ENCODE results near the gene CCDC93.

CCDC93 gene

DNA sequence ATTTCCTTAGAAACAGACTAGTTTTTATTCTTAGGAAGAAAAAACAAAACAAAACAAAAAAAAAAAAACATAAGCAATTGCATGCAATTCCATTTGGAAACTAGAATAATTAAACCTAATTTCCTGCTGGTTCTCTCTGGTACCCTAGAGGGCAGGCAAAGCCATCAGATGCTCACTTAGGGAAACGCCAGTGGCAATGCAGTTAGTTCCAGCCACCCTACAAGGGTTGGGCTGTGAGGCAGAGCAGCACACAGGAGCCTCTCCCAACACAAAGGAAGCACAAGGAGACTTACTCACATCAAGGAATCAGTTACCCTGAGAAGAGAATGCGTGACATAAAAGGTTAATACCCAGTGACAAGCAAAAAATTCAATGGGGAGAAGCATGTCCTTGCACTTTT, 28.8 kb downstream of the CCDC93 start:
- no peak for DNase-seq

DNA sequence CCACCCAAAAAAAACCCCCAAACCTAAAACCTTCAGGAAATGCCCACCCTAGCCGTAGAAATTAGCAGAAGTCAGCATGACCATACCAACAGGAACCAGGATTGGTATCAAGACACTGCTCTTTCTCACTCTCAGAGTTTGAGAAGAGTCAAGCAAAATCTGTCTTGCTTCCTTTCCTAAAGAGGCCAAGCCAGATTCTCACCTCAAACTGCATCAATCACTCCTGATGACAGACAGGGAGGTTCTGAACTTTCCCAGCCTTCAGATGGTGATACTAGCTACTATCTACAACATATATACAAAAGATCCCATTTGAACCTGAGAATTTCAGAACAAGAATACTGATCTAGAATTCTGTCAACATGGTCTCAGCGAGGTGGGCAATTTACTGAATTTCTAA, 29.7 kb downstream of the CCDC93 start:
- no peak for DNase-seq

DNA sequence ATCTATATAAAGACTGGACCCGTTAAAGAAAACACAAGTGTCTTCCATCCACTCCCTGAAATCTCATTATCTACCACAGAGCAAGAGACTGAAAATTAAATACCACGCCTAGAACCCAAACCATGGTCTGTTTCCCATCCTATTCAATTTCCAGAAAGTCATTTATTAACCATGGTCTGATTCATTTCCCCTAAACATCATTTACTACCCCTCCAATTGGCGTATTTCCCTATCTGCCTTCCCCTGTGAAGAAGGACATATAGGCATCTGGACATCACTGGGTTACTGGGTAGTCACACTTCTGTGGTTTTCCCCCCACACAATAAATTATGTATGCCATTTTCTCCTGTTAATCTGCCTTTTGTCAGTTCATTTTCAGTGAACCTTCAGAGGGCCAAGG, 30.8 kb downstream of the CCDC93 start:
- DNase-seq: no peak

DNA sequence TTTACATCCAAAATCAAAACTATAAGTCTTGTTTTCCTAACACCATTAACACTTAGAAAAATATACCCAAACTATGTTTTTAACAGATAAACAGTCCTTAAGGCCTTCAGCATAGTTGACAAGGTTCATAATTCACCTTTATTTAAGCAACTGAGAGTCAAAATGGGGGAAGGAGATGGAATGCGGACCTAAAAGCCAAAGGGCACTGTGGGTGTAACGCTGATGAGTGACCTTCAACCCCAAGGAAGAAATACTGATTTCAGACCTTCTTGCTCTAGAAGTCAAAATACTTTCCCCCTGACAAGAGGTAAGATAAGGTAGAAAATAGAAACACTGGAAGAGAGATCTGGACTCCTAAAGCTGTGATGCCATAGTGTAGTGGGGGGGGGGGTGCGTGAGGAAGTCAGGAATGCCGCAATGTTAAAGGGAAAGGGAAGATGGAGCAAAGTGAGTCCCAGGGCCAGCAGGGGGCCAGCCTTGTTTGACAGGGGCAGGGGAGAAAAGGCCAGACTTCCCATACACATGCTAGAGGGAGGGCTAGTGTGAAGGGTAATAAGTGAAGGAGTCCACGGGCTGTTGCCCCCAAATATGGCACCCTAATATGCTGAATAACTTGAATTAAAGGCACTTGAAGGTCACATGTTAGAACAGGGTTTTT, 31.4 kb downstream of the CCDC93 start:
- DNase-seq: no peak

DNA sequence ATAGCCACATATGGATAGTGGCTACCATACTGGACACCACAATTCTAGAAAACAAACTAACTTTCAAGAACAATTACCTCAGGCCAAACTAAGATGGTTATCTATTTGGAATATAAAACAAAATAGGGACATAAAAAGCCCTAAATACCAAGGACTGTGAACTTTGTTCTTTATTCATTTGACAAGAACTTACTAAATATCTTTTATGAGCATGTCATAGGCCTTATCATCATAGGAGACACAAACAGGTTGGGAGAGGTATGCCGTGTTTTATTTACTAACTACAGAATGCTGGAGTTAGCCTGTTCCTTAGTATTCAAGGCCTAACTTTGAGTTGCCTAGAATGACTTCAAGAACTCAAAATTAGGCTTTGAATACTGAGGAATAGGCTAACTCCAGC, 32.1 kb downstream of the CCDC93 start:
- no peak for DNase-seq

DNA sequence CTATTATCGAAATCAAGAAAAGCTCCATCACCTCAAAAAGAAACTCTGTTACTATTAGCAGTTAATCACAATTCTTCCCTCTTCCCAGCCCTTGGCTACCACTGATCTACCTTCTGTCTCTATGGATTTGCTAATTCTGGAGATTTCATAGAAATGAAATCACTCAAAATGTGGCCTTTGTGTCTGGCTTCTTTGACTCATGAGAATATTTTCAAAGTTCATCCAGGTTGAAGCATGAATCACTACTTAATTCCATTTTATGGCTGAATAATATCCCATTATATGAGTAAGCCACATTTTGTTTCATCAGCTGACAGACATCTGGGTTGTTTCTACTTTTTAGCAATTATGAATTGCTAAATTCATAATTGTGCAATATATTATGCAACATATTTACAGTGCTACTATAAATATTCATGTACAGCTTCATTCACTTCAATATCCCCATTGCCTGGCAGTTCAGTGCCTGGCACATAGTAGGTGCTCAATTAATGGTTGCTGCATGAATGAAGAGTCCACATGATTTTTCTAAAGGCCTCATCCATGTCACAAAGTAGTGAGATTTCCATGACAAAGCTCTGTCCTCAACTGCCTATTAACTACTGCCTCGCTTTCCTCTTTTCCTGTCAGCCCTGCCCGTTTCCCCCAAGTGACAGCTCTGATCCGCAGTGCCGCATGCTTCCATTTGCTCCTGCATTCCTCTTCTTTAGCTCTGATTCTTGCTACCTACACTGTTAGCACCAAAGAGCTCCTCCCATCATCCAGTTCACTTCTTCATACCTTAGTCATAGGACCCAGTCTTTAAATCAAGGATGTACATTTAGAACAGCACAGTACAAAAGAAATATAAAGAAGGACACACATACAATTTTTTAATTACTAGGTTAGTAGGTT, 32.8 kb downstream of the CCDC93 start:
- DNase-seq: no peak

DNA sequence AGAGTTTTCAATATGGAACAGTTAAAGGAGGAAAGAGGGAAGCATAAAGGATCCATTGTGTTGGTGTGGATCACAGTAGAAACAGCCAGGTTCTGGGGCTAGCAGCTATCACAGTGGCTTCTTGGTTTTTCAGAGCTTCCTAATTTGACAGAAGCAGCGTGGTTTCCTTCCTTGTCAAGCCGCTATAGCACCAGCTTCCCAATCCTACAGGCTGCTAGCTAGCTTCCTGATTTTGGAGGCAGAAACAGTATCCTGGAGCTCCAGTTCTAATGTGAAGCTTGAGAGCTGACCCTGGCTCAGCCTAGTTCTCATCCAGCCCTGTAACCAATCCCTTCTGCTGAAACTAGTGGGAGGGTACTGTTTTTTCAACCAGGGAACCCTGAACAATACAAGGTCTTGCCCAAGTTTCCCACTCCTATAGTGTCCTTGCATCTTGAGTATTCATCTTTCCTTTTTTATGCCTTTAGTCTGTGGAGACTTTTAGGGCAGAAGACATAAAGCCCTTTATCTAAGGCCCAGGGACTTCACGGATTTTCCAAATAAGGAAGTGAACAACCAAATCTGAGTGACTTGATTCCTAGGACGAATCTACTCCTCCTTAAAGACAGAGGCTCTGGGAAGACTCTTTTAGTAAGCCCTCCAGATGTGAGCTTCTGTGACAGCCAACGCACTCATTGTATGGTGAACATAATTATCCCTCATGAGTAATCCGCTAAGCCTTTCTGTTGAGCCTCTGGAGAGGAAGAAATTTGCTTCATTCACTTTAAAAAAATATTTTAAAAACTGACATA, 33.8 kb downstream of the CCDC93 start:
- DNase-seq: no peak

DNA sequence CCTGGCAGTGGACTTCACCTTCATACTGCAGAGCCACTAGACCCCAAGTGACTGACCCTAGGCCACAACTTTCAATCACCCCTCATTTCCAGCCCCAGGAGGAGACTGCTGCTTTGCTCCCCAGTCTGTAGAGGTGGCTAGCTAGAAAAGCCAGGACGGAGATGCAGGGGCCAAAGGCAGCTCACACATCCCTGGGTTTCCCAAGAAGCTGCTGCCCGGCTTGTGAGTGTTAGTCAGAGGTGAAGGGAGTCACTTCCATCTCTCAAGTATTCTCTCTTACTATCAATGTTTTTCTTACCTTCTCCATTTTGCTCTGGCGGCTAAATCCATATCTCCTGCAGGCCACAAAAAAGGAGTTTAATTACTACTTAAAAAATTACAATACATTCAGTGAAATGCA, 36.2 kb downstream of the CCDC93 start:
- DNase-seq: no peak

DNA sequence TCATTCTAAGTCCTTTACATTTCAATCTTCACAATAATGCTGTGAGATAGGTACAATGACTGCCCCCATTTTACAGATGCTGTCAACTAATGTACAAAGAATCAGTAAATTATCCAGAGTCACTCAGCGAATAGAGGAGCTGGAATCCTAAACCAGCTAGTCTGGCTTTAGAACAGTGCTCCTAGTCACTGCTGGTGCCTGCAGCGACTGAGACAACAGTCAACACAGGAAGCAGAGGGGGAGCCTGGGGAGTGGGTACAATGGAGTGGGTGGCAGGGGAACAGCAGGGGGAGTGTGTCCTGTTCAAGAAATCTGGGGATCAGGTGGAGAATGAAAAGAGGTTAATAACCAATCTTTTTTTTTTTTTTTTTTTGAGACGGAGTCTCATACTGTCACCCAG, 37.3 kb downstream of the CCDC93 start:
- DNase-seq: no peak

DNA sequence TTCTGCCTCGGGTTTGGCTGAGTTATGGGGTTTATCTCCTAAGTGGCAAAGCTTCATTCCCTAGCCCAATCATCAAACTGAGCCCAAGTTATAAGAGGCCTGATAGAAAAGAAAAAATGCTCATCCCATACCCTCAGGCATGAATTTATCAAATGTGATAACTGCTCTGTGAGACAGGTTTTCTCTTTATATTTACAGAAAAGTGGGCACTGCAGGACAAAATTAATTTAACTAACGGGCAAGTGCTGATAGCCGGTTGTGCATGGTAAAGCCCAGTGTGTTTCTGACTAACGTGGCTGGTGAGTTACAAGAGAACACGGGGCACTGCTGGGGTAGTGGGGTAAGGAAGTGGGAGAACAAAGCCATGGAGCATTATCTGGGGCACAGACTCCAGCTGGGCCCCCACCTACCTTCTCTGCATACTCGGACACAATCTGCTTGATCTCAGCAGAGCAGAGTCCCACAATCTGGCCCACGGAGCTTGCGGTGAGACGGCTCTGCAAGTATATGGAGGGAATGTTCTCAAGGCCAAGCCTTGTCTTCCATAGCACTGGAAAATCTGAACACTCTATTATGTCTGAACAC, 40.3 kb downstream of the CCDC93 start:
- no peak for DNase-seq

DNA sequence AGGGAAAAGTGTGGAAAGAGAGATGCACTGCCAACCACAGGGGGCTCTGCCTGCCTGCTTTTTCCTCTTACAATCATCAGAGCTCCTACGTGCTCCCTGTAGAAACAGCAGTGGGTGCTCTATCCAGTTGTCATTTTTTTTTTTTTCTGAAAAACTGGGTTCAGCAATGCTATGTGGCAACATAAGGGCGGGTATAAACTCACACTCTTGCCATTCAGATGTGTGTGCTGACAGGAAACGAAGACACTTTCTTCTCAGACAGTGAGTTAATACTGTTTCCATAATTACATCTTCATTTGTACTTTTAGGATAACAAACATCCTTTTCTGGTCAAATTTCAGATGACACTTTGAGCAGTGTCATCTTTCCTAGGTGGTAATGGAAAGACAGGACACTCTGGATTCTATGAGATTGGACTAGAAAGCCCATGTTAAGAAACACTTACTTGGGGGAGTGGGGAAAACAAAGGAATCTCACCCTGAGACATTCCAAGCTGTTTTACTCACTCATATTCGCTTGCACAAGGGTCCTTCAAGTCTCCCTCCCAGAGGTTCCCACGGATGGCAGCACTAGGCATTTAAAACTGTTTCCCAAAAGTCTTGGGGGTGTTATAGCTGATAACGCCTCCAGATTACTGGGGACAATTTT, 41.3 kb downstream of the CCDC93 start:
- no peak for DNase-seq

DNA sequence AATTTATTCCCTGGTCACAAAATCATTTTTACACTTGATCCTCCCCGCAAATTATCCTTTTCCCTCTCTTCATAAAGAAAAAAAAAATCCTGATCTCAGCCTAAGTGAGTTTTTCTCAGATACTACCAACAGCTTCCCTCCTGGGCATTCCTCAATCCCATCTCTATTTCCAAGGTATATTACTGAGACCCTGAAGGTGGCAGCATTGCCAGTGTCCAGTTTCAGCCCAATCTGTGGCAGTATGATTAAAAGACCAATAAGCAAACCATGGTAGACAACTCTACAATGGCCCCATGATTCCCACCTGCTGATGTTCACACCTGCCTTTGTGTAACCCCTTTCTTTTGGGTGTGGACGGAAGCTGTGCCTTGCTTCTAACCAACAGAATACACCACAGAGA, 45.1 kb downstream of the CCDC93 start:
- no peak for DNase-seq

DNA sequence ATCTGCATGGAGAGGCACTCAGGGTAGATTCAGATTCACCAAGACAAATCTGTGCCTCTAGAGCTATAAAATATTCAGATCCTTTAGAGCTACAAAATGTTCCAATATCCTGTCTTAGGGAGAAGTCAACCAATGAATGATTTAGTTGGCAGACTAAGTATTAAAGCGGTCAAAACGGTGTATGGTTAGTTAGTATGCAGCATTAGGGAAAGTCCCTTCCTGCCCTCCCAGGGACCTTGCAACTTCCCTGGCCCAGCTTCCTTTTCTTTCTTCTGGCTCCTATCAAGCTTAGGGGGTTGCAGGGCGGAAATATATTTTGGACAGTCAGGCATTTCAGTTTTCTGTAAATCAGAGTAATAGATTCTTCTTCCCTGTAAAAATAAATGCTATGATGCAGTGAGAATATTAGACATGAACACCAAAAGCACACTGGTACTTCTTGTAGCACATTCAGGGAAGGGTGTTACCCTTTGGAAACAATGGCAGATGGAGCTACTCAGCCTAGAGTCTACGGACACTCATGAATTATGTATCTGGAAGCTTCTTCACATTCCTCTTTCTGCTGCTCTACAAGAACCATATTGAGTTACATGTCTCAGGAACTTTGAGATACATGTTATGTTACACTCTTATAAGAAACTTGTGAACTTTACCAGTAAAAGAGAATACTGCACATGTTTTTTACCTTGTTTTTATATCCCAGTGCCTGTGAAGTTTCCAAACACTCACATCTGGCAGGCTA, 45.7 kb downstream of the CCDC93 start:
- no peak for DNase-seq

DNA sequence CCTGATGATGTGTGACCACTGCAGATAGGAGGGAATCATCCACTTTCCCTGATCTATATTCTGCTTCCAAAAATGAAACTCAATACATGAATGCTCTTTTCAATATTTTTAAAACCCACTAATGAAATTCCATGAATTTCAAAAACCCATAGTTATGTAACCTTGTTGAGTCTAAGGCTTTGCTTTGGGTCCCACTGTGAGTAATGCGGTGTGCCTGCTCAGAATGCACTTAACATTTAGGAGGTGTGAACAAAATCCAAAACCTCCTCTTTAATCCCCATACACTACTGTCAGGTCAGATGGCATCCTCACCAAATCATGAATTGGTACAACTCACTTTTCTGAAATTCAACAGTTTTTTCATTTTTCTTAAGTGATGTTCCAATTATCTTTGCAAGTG, 50.4 kb downstream of the CCDC93 start:
- DNase-seq: no peak

DNA sequence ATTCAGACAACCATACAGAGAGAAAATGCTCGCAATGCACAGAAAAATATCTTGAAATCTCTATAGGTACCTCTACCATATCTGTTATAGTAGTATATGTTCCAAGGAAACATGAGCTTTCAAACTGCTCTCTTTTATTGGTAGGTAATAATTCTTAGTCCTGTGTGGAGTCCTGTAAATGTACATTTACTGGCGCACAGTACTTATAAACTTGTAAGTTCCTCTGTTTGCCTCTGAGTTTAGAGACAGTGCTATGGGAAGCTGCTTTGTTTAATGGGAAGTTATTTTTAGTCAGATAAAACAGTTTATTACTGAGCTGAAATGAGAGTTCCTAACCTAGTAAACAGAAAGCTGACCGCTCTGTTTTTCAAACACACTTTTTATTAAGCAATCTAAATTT, 52.7 kb downstream of the CCDC93 start:
- DNase-seq: no peak

DNA sequence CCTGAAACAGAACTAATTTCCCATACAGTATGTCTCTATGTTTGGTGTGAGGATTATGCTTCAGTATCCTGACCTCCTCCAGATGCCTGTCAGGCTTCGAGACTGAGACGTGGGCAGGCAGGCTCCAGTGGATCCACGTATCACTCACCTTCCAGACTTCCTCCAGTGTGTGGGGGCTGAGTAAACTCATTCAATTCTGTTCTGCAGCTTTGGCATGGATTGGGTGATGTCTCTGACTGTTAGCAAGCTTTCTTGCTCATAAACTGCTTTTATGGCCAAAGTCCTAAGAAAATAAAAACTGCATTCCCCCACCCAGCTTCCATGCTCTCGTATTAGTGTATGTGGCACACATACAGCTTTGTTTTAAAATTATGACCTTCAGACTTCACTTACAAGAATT, 53.6 kb downstream of the CCDC93 start:
- no peak for DNase-seq

DNA sequence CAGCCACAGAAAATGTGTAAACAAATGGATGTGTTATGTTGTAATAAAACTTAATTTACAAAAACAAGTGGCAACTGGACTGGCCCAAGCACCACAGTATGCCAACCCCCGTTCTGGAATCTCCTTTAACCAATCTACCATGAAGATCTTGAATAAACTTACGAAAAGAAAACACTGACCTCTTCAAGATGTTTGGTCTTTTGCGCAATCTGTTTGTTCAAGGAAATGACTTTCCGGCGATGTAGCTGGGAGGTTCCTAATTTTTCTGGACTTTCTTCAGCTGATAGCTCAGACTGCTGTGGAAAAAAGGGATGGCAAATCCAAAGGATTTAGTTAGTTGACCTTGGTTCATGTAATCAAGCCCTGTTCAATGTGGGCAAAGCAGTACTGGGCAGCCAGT, 55.7 kb downstream of the CCDC93 start:
- no peak for DNase-seq

DNA sequence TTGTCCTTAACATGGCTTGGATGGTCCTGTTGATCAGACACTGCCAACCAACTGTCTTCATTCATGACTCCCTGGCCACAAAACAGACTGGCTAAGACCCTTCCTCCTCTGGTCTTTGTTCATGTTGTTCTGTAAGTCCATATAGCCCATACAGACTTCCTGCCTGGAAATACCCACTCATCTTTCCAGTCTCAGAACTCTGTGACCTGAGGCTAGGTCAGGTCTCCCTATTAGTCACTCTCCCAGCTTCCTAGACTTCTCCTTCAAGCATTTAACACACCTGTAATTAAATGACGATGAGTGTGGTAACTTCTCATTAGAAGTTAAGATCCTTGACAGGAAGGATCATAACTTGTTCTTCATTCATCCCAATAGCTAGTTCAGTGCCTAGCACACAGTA, 56.3 kb downstream of the CCDC93 start:
- no peak for DNase-seq

DNA sequence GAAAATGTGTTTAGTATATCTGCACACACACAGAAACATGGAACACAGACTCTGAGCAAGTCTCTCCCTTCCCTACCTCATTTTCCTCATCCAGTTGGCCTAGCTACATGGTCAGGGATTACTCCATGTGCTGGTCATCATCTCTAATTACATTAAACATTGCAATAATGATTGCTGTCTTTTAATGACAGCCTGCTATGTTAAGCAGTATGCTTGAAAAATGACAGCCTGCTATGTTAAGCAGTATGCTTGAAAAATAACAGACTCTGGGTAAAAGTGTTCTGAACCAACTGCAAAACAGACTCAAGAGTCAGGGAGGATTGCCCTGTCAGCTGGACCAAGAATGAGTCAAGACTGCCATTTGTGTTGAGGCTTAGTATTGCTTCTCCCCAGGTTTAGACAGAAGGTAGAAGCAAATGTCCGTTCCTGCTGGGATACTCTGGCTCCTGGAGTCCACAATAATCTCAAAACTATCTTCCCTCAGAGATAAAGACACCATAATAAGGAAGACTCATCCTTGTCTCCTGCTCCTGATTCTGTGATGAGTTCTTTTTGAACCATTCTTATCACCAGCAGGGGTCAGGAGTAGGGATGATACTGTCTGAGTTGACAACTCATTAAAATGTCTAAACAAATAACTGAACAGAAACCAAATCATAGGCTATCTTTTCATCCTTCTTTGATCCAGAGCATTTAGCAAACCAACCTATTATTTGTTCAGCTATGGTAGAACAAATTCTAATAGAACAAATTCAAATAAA, 57.7 kb downstream of the CCDC93 start:
- no peak for DNase-seq

DNA sequence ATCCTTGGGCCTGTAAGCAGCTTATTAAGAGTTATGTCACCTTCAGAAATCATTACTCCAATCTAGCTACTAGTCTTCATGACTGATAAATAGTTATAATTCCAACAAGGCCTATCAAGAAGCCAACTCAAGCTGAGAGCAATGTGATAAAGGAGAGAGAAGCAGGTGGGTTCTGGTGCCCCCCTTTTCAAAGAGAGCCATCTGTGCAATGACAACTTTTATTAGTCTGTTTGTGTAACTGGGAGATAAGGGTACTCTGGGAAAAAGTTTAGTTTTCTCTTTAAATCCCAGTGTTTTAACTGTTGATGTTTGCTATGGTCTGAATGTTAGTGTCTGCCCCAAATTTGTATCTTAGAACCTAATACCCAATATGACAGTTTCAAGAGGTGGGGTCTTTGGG, 60.6 kb downstream of the CCDC93 start:
- no peak for DNase-seq

DNA sequence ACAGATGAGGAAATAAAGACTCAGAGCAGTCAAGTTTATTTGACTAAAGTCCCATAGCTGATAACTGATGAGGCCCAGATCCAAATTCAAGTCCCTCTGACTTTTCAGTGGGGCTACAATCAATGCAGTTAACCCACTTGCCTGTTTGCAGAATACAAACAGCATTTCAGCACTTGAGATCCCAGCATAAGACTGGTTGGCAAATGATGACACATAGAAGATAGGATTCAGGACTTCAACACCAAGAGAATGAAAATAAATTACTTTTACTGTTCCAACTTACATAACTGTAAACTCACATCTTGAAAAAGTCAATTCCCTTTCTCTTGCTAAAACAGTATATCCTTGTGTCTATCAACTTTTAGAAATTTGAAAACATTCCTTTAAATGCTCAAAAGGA, 61.2 kb downstream of the CCDC93 start:
- DNase-seq: no peak

Data from activated CD4-positive, CD25-positive, alpha-beta regulatory T cell treated with anti-CD3 and anti-CD28 coated beads, Interleukin-2, amount 50 U/mL, for 72 hours (primary cell).